Measurements from ENCODE around the gene KIF5B.
"Not testable (repeated sequence)": the region's sequence is repeated elsewhere in the genome, so short reads cannot be mapped to it uniquely, and the experiment has no call there.

The KIF5B gene
- total RNA-seq: 262 to 407 reads per million in 2 experiments

- DNase-seq (ENCODE audit: low read depth): peak; percentile 72
These were observed at the start of gene KIF5B for GRCh38 chr10:32056136-32057035. Gene KIF5B (minus strand): TSS chr10:32056425. CDS start chr10:32055973, 452 bp downstream.

GRCh38 chr10:32105782-32106382 lies 49.7 kb upstream of the KIF5B start:
- no peak for DNase-seq (ENCODE audit: low read depth)

DNA sequence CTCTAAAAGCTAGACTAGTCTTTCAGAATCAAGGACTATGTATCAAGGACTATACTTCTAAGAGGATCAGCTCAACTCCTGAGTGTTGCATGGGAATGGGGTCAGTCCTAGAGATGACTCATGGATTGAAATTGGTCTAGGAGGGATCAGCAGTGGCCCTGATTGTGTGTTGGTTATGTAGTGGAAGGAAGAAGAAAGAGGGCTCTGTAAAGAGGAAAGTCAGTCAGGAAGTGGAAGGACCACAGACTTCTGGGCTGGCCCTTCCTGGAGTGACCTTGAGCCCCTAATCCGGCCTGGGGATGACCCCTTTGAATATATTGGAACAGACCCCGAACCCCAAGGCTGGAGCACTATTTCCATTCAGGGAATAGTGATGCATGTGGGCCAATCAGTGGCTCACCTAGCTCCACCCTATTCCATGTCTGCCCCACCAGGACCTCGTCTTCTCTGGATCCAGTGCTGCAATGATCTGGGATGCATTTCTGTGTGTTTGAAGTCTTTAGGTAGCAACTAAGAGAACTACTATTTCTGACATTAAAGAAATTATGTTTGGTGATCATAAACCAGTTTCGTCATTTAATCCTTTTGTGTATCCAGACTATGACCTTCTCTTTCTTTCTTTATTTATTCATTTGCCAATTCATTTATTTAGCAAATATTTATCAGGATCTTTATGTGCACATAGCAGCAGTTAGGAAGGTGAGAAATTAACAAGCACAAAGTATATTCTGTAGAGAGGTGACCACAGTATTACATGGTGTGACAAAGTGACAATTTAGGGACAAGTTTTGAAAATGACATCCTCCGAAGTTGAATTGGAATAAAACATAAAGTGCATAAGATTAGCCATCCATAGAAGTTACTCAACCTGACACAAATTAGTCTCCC lies 48.6 kb upstream of the KIF5B start:
- no peak for DNase-seq (ENCODE audit: low read depth)

GRCh38 chr10:32104181-32104580 lies 48.0 kb upstream of the KIF5B start:
- no peak for DNase-seq (ENCODE audit: low read depth)

DNA sequence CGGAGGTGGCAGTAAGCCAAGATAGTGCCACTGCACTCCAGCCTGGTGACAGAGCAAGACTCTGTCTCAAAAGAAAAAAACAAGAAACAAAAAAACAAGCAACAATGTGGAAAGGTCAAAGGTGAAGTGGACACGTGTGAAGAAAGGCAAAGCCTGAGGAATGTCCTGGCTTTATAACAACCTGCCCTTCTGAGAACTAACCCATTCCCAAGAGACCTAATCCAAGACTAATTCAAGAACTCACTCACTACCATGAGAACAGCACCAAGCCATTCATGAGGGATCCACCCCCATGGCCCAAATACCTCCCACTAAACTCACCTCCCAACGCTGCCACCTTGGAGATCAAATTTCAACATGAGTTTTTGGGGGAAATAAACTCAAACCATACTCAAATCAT lies 47.5 kb upstream of the KIF5B start:
- no peak for DNase-seq (ENCODE audit: low read depth)

DNA sequence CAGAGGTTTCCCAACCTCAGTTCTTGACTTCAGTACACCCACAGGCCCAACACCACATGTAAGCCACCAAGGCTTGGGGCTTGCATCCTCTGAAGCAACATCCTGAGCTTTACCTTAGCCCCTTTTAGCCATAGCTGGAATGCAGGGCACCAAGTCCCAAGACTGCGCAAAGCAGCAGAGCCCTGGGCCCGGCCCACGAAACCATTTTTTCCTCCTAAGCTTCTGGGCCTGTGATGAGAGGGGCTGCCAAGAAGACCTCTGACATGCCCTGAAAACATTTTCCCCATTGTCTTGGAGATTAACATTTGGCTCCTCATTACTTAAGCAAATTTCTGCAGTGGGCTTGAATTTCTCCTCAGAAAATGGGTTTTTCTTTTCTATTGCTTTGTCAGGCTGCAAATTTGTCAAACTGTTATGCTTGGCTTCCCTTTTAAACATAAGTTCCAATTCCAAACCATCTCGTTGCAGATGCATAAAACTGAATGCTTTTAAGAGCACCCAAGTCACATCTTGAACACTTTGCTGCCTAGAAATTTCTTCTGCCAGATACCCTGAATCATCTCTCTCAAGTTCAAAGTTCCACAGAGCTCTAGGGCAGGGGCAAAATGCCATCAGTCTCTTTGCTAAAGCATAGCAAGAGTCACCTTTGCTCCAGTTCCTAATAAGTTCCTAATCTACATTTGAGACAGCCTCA lies 42.5 kb upstream of the KIF5B start:
- DNase-seq (ENCODE audit: low read depth): not testable (repeated sequence)

GRCh38 chr10:32095116-32095733 lies 39.0 kb upstream of the KIF5B start:
- DNase-seq (ENCODE audit: low read depth): no peak

- no peak for DNase-seq (ENCODE audit: low read depth)
These were observed 37.4 kb upstream of the KIF5B start for GRCh38 chr10:32093650-32094049.

DNA sequence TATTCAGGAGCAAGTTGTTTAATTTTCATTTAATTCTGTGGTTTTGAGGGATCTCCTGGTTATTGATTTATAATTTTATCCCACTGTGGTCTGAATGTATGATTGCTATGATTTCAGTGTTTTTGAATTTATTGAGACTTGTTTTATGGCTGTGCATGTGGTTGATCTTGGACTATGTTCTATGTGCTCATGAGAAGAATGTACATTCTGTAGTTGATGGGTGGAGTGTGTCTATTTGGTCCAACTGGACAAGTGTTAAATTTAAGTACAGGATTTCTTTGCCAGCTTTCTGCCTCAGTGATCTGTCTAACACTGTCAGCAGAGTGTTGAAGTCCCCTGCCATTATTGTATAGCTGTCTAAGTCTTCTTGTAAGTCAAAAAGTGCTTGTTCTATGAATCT lies 34.8 kb upstream of the KIF5B start:
- DNase-seq (ENCODE audit: low read depth): no peak

DNA sequence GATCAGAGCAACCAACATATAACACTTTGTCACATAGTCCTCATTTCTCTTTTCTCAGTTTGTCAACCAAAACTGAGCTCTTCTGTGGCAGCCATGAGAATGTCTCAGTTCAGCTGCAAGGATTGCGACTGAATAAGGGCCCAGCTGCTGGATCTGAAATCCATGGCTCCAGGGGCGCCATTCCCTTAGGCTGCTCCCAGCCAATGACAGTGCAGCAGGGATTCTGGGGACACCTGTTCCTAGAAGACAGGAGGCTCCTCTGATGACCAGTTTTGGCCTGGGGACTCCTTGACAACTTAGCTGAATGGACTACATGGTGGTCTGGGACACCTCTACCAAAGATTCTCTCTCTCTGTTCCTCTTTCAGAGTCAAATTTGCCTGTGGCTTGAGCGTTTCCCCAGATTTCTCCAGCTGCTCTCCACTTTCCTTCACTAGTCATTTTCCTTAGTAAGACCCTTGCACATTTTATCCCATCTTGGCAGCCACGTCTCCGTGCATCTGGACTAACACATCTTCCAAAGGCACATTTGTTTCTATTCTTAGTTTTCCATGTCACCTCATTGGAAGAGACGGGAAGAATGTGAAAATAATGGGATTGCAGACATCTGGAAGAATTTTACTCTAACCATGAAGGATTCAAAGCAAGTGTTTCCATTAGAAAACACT lies 28.1 kb upstream of the KIF5B start:
- no peak for DNase-seq (ENCODE audit: low read depth)

GRCh38 chr10:32077896-32078485 lies 21.8 kb upstream of the KIF5B start:
- DNase-seq (ENCODE audit: low read depth): no peak

- no peak for DNase-seq (ENCODE audit: low read depth)
These were observed 17.4 kb upstream of the KIF5B start for GRCh38 chr10:32073659-32074058.

DNA sequence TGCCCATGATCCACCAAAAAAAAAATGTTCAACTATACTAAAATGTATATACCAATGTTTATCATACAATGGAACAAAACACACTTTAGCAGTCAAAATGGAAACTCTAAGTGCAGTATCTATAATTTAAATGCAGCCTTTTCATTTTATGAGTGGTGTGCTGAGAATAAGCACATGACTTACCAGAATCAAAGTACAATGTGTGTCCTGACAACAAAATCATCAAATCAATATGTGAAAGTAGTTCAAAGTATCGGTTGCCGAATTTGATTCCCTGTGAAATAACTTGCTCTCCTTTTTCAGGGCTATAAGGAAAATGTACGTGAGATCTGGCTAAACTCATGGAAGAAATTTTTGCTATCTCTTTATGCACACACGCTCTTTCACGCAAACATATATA lies 16.9 kb upstream of the KIF5B start:
- DNase-seq (ENCODE audit: low read depth): no peak

- no peak for DNase-seq (ENCODE audit: low read depth)
These were observed 16.0 kb upstream of the KIF5B start for GRCh38 chr10:32072025-32072800.

GRCh38 chr10:32070645-32071044 lies 14.4 kb upstream of the KIF5B start:
- DNase-seq (ENCODE audit: low read depth): no peak

DNA sequence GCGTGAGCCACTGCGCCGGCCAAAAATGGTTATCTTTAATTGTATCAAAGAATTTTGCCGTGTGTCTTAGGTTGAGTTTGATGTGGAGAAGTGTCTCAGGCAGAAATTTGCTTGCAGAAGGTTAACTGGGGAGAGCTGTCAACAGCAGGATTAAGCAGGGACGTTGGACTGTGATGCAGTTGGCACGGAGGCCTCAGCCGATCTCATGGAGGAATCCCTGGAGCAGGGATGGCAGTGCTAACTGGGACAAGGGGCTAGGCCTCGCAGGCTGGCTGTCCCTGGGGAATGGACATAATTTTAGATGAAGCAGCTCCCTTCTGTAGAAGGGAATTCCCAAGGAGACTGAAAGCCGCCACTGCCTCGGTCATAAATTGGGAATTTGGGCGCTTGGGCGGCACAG lies 12.3 kb upstream of the KIF5B start:
- DNase-seq (ENCODE audit: low read depth): no peak

GRCh38 chr10:32067931-32068330 lies 11.7 kb upstream of the KIF5B start:
- DNase-seq (ENCODE audit: low read depth): not testable (repeated sequence)

DNA sequence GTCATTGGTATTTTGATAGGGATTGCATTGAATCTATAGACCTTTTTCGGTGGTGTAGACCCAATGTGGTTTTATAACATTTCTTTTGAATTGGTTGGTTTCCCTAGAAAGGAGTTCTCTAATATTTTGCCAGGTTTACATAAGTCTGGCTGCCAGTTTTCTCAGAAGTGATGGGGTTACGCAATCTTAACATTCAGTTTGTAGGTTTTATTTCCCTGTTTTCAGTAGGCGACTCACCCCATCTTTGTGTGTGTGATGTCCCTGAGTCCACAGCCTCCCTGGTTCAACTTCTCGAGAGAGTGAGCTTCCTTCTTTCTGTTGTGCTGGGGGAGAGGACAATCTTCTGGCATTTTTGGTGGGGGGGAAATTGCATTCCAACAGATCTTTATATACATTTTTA lies 9.6 kb upstream of the KIF5B start:
- DNase-seq (ENCODE audit: low read depth): no peak

DNA sequence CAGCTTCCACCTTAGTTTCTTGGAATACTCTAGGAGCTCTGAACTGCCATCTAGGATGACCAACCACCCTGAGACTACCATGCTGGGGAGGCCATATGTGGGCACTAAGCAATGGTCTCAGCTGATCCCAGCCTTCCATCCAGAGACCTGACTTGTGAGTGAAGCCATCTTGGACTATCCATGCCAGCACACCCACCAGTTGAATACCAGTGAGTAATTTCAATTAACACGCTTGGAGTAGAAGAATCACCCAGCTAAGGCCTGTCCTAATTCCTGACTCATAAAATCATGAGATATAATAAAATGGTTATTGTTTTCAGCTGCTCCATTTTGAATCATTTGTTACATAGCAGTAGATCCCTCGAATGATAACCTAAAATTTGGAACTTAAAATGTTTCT lies 5.2 kb upstream of the KIF5B start:
- no peak for DNase-seq (ENCODE audit: low read depth)

DNA sequence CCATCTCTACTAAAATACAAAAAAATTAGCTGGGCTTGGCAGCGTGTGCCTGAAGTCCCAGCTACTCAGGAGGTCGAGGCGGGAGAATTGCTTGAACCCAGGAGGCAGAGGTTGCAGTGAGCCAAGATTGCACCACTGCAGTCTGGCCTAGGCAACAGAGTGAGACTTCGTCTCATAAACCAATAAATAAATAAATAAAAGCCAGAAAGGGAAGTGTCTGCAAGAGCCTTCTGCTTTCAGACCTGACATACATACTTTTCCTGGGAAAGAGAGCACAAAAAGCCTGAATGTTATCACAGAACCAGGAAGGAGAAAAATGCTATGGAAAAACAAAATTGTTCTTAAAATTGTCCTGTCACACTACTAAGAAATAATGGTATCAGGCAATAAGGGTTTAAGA lies 4.1 kb upstream of the KIF5B start:
- DNase-seq (ENCODE audit: low read depth): no peak
